ENCODE results near the gene PRDM16. TPM values are rescaled to one million over a fixed set of nuclear protein-coding genes. Genes with fewer than 3 reads are reported as not detected.

The PRDM16 gene
- total RNA-seq, 4 donors from 2014 or later: 0.19 to 1.6 (median 0.36) TPM

DNA sequence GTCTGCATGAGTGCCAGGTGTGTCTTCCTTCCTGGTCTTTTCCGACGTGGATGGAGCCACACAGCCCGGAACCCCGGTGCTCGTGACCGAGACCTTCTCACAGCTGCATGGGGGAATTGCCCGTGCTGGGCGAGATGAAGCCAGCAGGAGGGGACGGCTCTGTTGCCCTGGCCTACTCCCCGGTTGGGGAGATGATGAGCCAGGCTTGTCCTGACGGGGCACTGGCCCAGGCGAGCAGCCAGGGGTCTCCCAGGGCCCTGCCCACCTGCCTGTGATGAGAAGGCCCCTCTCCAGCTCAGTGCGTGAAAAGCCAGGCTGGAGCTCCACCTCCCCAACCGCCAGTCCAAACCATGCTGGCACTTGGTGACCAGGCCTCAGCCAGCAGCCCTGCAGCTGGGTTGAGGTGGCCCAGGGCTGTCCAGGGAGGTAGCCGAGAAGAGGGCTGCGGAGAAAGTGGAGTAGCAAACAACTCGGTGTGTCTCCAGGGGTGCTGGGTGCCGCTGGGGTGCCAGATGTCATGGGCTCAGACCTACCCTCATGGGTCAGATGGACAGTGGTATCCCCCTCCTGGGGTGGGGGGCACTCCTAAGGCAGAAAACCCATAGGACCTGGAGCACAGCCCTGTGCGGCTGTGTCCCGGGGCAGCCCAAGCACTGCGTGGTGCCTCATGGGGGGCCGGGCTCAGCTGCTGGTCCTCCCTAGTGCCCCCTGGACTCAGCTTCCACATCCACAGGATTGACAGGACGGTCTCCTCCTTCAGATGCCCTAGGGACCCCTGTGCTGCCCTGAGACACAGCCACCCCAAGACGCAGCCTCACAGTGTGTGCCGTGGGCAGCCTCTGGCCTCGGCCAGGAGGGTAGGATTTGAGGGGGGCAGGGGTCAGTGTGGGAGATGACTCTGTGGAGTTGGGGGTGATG is 26.1 kb downstream of the PRDM16 start:
- no peaks in the 10 kb centered on the region for H3K9me3 ChIP-seq
- no peaks in the 10 kb centered on the region for H3K36me3 ChIP-seq
- 92% methylated on average over 5 of the region's 26 CpGs for WGBS
- DNase-seq (ENCODE audit: low spot score in 2 of 2): no peak
- no peaks in the 10 kb centered on the region for H3K4me1 ChIP-seq
- H3K4me3 ChIP-seq: no peak overlapping the region
- TF ChIP-seq, protein P1, sequence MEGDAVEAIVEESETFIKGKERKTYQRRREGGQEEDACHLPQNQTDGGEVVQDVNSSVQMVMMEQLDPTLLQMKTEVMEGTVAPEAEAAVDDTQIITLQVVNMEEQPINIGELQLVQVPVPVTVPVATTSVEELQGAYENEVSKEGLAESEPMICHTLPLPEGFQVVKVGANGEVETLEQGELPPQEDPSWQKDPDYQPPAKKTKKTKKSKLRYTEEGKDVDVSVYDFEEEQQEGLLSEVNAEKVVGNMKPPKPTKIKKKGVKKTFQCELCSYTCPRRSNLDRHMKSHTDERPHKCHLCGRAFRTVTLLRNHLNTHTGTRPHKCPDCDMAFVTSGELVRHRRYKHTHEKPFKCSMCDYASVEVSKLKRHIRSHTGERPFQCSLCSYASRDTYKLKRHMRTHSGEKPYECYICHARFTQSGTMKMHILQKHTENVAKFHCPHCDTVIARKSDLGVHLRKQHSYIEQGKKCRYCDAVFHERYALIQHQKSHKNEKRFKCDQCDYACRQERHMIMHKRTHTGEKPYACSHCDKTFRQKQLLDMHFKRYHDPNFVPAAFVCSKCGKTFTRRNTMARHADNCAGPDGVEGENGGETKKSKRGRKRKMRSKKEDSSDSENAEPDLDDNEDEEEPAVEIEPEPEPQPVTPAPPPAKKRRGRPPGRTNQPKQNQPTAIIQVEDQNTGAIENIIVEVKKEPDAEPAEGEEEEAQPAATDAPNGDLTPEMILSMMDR (IDR thresholded peaks at IDR 0.05): no peak
- TF ChIP-seq POLR2AphosphoS5 (IDR thresholded peaks at IDR 0.05) (no peak), EP300 (IDR thresholded peaks at IDR 0.05) (no peak), POLR2A (IDR thresholded peaks at IDR 0.05) (no peak)
- H3K27me3 ChIP-seq: peaks cover 70% of the 10 kb centered on the region
- H3K27ac ChIP-seq: no peak overlapping the region

DNA sequence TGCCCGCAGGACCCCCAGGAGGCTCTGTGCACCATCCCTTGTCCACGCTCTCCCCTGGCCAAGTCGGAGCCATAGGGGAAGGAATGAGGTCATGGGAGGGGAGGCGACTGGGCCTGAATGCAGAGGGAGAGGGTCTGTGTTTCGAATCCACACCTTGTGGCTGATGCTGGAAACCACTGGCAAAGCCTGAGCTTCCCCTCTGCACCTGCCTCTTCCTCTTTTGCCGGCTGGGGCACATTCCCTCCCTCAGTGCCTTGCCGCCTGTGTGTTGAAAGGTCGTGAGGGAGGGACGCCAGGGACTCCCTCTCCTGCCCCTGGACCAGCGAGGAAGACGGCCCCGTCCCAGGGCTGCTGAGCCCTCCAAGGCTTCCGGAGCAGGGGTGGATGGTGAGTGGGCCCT is 27.3 kb downstream of the PRDM16 start:
- WGBS: 84% methylated on average over 13 of the region's 13 CpGs
- Histone ChIP-seq H3K27me3 (peaks cover 70% of the 10 kb centered on the region), H3K4me1 (no peaks in the 10 kb centered on the region)

DNA sequence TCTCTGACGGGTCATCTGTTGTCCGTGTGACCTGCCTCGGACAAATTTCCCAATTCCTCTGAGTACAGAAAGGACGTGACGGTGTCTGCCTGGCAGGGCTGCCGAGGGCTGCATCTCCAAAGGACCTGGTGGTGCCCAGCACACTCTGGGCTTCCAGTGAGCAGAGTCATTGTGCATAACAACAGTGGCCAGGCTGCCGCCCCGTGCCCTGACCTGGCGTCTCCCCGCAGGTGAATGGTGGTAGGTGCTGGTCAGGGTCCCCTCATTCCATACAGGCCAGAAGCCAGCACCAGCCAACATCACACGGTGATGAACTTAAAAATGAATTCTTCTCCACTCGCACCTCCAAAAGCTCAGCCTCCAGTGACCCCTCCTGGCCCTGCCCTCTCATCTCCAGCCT is 28.2 kb downstream of the PRDM16 start:
- no peak for DNase-seq (ENCODE audit: low spot score in 2 of 2)
- WGBS: 66% methylated on average over 11 of the region's 12 CpGs
- H3K4me1 ChIP-seq: no peaks in the 10 kb centered on the region
- no peak overlapping the region for H3K4me3 ChIP-seq
- TF ChIP-seq EP300 (IDR thresholded peaks at IDR 0.05) (no peak), POLR2A (IDR thresholded peaks at IDR 0.05) (no peak), POLR2AphosphoS5 (IDR thresholded peaks at IDR 0.05) (no peak)
- TF ChIP-seq, protein P1 (IDR thresholded peaks at IDR 0.05): no peak
- H3K27me3 ChIP-seq: peaks cover 69% of the 10 kb centered on the region
- H3K9me3 ChIP-seq: no peaks in the 10 kb centered on the region
- H3K27ac ChIP-seq: no peak overlapping the region
- no peaks in the 10 kb centered on the region for H3K36me3 ChIP-seq

More for the DNA sequence above, 27.3 kb downstream of the PRDM16 start:
- H3K4me3 ChIP-seq: no peak overlapping the region
- H3K36me3 ChIP-seq: no peaks in the 10 kb centered on the region
- DNase-seq (ENCODE audit: low spot score in 2 of 2): no peak
- TF ChIP-seq EP300 (IDR thresholded peaks at IDR 0.05) (no peak), POLR2AphosphoS5 (IDR thresholded peaks at IDR 0.05) (no peak), POLR2A (IDR thresholded peaks at IDR 0.05) (no peak)
- TF ChIP-seq, protein P1 (IDR thresholded peaks at IDR 0.05): no peak
- H3K27ac ChIP-seq: no peak overlapping the region
- H3K9me3 ChIP-seq: no peaks in the 10 kb centered on the region

DNA sequence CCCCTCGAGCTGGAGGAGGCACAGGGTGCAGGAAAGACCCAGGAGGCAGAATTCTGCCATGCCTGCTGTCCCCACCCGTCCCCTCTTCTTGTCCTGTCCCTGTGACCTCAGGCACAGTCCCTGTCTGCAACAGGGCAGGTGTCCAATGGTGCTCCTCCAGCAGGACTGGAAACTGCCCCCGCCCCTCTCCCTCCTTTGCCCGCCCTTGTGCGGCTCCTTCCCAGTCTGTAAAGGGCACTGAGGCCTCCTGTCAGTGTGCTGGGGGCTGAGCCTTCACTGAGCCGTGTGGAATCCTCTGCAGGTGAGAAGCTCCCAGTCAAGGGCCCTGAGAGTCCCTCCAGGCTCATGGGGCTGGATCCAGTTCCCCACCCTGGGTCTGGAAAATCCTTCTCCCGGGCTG is 28.9 kb downstream of the PRDM16 start:
- H3K4me1 ChIP-seq: no peaks in the 10 kb centered on the region
- TF ChIP-seq, protein P1 (IDR thresholded peaks at IDR 0.05): no peak
- TF ChIP-seq EP300 (IDR thresholded peaks at IDR 0.05) (no peak), POLR2AphosphoS5 (IDR thresholded peaks at IDR 0.05) (no peak), POLR2A (IDR thresholded peaks at IDR 0.05) (no peak)
- H3K9me3 ChIP-seq: no peaks in the 10 kb centered on the region
- DNase-seq (ENCODE audit: low spot score in 2 of 2): no peak
- no peak overlapping the region for H3K4me3 ChIP-seq
- H3K27me3 ChIP-seq: peaks cover 64% of the 10 kb centered on the region
- H3K36me3 ChIP-seq: no peaks in the 10 kb centered on the region
- no peak overlapping the region for H3K27ac ChIP-seq
- WGBS: 59% methylated on average over 5 of the region's 7 CpGs

DNA sequence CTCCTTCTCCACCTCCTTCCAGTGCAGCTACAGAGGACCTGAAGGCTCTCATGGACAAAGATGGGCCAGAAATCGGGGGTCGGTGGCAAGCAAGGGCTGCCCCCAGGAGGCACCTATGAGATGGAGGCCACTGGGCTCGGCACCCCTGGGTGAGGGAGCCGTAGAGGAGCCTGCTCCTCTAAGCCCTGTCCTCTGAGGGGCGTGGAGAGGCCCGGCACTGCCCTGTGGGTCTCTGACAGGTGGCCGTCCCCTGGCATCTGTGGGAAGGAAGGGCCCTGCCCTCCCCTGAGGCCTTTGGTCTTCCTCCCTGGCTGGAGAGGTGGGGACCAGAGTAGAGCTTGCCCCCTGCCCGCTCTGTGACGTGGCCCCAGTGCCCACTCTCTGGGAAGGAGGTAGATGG is 30.9 kb downstream of the PRDM16 start:
- 61% methylated on average over 2 of the region's 9 CpGs for WGBS
- DNase-seq (ENCODE audit: low spot score in 2 of 2): no peak
- Histone ChIP-seq H3K9me3 (no peaks in the 10 kb centered on the region), H3K4me1 (no peaks in the 10 kb centered on the region), H3K27me3 (peaks cover 70% of the 10 kb centered on the region), H3K27ac (no peak overlapping the region), H3K4me3 (no peak overlapping the region), H3K36me3 (no peaks in the 10 kb centered on the region)
- TF ChIP-seq POLR2AphosphoS5 (IDR thresholded peaks at IDR 0.05) (no peak), POLR2A (IDR thresholded peaks at IDR 0.05) (no peak), EP300 (IDR thresholded peaks at IDR 0.05) (no peak)
- TF ChIP-seq, protein P1 (IDR thresholded peaks at IDR 0.05): no peak
